GM19438 (cell line): ENCODE data around the gene DNAJC11.
A peak's percentile ranks its signal among the peaks of the same experiment; 100 is the strongest.
"Not testable (repeated sequence)": the region's sequence is repeated elsewhere in the genome, so short reads cannot be mapped to it uniquely, and the experiment has no call there.

Source experiments
- ATAC-seq: cut with Tn5 transposase; IDR thresholded peaks from one replicate; pipeline ENCODE4 v1.9.1; 2021; ENCODE audit warnings: low read depth; ENCODE audit not compliant: unreplicated experiment

DNAJC11 gene, protein sequence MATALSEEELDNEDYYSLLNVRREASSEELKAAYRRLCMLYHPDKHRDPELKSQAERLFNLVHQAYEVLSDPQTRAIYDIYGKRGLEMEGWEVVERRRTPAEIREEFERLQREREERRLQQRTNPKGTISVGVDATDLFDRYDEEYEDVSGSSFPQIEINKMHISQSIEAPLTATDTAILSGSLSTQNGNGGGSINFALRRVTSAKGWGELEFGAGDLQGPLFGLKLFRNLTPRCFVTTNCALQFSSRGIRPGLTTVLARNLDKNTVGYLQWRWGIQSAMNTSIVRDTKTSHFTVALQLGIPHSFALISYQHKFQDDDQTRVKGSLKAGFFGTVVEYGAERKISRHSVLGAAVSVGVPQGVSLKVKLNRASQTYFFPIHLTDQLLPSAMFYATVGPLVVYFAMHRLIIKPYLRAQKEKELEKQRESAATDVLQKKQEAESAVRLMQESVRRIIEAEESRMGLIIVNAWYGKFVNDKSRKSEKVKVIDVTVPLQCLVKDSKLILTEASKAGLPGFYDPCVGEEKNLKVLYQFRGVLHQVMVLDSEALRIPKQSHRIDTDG

GRCh38 chr1:6701437-6702153 is at the start of gene DNAJC11:
Gene DNAJC11 (minus strand): TSS chr1:6701816. CDS start chr1:6701800, 16 bp downstream.
- ATAC-seq: peak; percentile 79

DNA sequence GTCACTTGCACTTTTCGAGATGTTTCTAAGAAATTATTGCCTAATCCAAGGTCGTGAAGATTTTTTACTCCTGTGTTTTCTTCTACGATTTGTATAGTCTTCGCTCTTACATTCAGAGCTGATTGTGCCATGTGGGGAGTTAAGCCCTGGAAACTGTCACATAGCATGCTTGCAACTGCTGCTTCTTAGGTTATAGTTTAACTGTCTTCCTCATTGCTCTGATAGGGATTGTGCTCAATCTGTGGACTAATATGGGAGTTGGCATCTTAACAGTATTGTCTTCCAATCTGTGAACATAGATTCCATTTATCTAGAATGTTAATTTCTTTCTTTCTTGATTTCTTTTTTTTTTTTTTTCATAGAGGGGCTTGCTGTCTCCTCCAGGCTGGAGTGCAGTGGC is 48.9 kb upstream of the DNAJC11 start:
- no peak for ATAC-seq

GRCh38 chr1:6747674-6748073 is 46.1 kb upstream of the DNAJC11 start:
- no peak for ATAC-seq

GRCh38 chr1:6745073-6745472 is 43.5 kb upstream of the DNAJC11 start:
- ATAC-seq: no peak

- ATAC-seq: no peak
Observed at GRCh38 chr1:6743189-6744101, 41.8 kb upstream of the DNAJC11 start.

DNA sequence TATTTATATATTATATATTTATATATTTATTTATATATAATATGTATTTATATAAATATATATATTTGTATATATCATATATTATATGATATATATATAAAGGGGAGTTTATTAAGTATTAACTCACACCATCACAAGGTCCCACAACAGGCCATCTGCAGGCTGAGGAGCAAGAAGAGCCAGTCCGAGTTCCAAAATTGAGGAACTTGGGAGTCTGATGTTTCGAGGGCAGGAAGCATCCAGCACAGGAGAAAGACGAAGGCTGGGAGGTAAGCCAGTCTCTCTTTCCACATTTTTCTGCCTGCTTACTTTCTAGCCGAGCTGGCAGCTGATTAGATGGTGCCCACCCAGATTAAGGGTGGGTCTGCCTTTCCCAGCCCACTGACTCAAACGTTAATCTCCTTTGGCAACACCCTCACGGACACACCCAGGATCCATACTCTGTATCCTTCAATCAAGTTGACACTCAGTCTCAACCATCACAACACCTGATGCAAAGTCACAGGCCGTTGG is 41.1 kb upstream of the DNAJC11 start:
- not testable (repeated sequence) for ATAC-seq

DNA sequence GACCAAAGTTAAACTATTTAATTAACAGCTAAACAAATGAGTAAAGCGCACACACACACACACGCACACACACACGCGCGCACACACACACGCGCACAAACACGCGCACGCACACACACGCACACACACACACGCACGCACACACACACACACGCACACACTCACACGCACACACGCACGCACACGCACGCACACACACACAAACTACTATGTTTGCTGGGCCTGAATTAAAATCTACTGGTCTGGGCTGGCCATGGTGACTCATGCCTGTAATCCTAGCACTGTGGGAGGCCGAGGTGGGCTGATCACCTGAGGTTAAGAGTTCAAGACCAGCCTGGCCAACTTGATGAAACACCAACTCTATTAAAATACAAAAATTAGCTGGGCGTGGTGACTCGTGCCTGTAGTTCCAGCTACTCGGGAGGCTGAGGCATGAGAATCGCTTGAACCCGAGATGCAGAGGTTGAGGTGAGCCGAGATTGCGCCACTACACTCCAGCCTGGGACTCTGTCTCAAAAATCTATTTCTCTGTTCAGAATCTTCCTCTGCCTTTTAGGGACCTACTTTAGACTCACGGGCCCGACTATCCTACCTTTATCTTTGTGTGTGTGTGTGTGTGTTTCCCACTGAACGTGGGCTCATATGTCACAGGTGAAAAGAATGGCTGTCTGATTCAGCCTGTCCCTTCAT is 37.5 kb upstream of the DNAJC11 start:
- ATAC-seq: no peak

GRCh38 chr1:6732942-6733341 is 31.3 kb upstream of the DNAJC11 start:
- ATAC-seq: no peak

DNA sequence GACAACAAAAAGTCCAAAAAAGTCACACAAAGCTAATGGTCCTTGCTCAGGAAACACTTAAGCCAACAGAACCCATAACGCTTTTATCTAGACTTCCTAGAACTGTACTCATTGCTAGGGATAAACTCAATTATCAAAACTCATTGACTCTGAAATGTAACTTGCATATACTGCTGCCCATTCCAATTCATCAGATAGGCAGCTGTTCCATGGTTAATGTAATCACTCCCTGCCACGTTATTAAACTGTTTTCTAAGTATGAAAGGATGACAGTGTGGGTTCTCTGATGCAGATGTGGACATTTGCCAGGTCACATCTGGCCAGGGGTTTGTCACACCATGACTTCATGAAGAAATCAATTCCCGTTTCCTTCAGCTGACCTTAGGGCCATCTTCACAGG is 30.3 kb upstream of the DNAJC11 start:
- no peak for ATAC-seq

GRCh38 chr1:6730880-6731279 is 29.3 kb upstream of the DNAJC11 start:
- ATAC-seq: no peak

DNA sequence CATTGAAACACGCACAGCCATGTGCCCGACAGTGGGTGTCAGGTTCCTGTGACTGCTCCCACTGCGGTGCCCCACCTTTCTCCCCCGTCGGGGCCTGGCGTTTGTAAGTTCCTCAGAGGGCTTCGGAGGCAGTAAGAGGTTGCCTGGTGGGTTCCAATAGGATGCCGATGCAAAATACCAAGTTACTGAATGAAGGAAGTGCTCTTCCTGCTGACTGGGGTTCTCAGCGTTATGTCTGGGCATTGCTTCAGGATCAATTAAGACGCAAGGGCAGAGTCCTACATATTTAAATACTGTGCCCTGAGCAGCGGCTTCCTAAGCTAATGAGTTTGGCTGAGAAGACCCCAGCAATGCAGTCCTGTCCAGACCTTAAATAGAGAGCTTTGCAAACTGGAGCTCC is 28.9 kb upstream of the DNAJC11 start:
- no peak for ATAC-seq

GRCh38 chr1:6727535-6727934 is 25.9 kb upstream of the DNAJC11 start:
- no peak for ATAC-seq

DNA sequence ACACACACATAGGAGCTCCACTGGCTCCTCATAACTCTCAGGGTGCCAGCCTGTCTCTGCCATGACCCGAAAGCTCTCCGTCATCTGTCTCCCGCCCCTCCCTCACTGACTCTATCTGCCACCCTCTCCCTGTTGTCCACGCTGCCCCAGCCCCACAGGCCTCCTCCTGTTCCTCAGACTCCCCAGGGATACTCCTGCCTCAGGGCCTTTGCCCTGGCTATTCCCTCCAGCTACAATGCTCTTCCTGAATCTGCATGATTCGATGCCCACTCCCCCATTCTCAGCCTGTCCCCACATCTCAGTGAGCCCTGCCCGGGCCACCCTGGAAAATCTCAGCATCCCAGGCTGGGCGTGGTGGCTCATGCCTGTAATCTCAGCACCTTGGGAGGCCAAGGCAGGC is 24.6 kb upstream of the DNAJC11 start:
- ATAC-seq: no peak

- ATAC-seq: no peak
Observed at GRCh38 chr1:6724517-6725141, 23.0 kb upstream of the DNAJC11 start.

- no peak for ATAC-seq
Observed at GRCh38 chr1:6723621-6724428, 22.2 kb upstream of the DNAJC11 start.

DNA sequence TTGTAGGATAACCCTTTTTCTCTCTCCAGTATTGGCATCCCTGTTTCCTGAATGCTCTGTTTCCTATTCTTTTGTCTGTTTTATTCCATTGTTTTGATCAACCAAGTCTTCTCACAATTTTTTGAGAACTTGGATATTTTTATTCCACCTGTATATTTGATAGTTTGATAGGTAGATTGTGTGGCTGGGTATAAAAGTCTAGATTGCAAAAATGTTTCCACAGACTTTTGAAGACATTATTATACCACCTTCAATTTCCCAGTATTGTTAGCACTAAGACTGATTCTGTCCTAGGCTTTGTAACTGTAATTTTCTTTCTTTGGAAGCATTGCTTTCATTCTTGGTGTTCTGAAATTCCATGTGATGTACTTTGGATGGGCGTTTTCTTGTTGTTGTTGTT is 9.6 kb upstream of the DNAJC11 start:
- ATAC-seq: no peak

DNA sequence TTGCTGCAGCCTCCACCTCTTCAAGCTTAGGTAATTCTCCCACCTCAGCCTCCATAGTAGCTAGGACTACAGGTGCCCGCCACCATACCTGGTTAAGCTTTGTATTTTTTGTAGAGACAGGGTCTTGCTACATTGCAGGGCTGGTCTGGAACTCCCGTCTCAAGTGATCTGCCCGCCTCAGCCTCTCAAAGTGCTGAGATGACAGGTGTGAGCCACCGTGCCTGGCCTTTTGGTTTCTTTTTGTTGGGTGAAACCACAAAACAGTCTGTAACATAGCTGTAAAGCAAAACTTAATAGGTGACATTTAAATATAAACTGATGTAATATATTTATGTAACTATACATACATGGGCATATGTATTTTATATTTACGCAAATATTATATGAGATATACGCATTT is 3.1 kb upstream of the DNAJC11 start:
- no peak for ATAC-seq

DNA sequence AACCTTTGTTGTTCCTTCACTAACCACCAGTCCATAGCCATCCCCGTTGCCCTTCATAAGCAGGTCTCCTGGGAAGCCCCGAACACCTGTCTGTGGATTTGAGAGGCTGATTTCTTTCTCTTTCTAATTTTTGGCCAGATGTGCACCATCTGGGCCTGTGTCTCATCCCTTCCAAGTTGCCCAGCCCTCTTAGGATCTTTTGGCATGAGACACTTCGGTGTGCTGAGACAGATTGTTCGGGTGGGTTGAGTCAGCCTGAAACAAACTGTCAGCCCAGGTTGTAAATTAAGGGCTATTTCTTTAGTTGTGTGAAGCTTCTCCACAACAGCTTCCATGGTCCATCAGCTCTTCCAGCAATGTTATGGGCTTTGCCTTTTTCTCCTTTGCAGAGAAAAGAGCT is 1.4 kb upstream of the DNAJC11 start:
- no peak for ATAC-seq
